DLD1 (cell line): ENCODE data around the gene VWA7.

ENCODE experiments used
- in situ Hi-C: cut with HindIII; loops from 2 replicates; pipeline ENCODE4 v1.10.0; 2017; ENCODE audit warnings: low sequenced_read_pairs

VWA7 gene

DNA sequence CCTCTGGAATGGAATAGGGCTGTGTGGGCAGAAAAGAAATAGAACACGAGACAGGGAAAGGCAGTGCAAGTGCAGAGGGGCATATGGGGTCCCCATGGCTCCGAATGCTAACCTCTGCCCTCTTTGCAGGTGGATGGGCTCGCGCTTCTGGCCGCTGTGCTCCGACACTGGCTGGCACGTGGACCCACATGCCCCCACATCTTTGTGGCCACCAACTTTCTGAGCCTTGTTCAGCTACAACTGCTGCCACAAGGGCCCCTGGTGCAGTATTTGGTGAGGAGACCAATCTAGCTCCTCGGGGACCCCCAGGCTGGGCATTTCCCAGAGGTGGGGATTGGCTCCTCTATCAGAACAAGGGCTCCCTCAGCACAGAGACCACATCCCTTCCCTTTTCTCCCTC lies 15.8 kb downstream of the VWA7 start:
- in situ Hi-C loops: no loop called here

DNA sequence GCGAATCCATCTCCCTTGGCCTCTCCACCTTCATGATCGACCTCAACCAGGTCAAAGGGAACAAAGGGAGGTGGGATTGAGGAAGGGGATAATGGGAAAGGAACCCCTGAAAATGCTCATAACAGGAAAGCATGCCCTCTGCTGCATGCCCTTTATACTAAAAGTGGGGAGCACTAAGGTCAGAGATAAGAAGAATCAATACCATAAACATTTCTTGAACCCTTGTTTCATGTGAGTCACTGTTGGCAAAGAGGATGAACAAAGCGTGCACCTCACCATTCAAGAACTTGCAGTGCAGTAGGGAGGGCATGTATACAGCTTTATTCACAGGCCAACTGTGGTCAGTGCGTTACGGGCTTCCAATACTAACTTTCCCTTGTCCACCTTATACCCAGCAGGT lies 16.3 kb downstream of the VWA7 start:
- in situ Hi-C loops: no loop called here

DNA sequence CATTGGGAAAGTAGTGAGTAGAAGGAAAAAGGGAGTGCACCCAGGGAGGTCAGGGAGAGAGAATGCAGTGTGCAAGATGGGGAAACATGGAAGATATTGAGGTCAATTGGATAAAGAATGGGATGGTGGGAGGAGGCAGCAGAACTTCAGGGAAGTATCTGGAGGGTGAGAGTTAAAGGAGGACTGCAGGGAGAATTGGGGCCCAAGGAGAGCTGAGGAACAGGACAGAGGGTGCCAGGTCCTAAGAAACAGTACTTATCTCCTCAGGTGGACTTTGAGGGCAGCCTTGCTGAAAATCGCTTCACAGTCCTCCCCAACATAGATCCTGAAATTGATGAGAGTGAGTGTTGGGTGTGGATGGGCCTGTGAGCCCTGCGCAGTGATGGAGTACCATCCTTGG lies 18.8 kb downstream of the VWA7 start:
- in situ Hi-C loops: no loop called here

DNA sequence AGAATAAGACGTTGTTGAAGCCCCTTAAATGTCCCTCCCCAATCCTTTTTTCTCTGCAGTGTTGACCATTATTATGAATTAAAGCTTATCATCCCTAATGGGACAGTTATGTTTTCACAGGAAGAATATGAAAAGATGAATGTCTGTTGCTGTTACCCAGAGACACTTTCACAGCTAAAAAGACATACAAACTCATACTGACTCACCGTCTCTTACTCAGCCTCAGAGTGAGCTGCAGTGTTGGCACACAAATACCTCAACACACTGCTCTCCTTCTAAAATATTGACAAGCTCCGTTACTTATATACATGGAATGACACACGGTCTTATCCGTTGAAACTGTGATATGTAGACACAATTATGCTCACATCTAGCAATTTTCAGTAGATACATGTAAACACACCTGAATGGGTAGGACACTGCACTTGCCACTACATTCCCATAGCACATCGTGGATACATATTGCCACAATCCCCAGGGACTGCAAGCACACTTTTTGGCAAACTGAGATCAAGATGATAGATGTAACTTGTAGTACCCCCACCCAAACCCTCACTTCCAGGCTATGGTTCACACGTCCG lies 24.3 kb downstream of the VWA7 start:
- in situ Hi-C loops: no loop called here

DNA sequence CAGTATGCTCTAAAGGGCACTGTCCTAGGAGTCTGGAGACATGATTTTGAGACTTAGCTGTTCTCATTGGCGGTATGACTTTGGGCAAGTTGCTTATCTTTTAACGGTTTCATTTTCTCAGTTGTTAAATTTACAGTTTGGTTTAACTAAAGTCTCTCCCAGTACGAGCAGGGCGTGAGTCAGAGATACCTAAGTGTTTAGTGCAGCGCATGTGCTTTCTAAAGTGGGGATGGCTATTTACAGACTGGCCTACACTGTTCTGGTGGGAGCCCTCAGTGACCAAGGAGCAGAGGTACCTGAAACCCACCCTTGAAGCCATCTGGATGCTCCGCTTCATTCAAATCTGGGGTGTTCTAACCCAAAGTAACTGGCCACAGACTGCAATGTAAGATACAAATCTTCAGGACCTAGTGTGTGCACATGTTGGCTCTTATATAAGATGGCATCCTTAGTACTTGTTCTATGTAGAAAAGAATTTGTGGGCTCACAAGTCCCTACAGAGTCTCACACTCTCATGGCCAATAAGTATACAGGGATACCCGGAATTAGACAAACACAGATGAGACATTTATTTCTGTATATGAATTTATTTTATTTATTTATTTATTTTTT lies 26.6 kb downstream of the VWA7 start:
- in situ Hi-C loops: no loop called here

DNA sequence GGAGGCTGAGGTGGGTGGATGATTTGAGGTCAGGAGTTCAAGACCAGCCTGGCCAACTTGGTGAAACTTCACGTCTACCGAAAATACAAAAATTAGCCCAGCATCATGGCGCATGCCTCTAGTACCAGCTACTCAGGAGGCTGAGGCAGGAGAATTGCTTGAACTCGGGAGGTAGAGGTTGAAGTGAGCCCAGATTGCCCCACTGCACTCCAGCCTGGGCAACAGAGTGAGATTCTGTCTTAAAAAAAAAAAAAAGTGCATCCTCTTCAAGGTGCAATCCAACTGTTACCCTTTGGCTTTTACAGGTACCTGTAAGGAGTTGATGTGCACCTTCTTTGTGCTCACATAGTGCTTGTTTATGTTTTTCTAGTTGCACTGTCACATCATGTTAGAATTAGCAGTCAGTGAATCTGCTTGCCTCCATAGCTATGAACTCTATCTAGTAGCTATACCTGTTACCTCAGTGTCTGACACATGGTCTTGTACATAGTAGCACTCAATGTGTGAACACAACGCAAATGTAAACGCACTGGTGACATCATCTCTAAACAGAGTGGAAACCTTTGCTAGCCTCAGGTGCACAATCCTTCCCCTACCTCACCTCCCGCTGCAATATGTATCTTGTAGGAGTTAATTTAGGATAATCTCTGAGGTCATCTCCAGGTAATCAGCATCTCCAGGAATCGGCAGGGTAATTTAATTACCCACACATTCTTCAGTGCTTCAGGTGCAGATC lies 27.7 kb downstream of the VWA7 start:
- in situ Hi-C loops: no loop called here

DNA sequence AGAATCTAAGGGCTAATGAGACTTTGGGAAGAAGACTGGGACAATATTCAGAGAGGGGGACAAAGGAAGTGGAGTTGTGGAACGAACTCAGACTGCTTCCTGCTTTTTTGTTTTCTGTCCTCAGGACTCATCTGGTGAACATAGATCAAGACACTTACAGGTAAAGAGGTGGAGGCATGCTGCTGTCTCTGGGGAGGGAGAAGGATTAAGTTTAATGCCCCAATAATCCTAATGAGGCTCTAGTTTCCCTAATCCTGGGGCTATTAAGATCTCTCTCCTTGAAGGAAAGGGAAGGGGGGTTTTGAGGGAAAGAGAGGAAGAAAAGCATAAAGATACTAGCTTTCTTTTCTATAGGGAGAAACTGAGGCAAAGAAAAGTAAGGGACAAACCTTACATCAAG lies 32.7 kb downstream of the VWA7 start:
- in situ Hi-C loops: no loop called here

DNA sequence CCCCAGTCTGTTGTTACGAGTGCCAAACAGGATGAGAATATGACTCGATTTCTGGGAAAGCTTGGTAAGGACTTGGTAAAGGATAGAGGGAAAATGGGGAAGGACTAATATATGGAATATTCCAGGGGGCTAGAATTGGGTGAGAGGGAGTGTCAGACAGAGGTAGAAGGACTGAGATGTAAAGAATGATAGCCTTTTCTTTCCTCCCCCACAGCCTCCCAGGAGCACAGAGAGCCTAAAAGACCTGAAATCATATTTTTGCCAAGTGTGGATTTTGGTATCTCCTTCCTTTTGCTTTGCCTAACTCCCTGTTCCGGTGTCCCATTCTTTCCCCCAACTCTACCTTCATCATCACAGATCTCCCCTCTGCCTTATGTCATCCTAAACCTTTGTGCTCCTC lies 34.2 kb downstream of the VWA7 start:
- in situ Hi-C loops: no loop called here

DNA sequence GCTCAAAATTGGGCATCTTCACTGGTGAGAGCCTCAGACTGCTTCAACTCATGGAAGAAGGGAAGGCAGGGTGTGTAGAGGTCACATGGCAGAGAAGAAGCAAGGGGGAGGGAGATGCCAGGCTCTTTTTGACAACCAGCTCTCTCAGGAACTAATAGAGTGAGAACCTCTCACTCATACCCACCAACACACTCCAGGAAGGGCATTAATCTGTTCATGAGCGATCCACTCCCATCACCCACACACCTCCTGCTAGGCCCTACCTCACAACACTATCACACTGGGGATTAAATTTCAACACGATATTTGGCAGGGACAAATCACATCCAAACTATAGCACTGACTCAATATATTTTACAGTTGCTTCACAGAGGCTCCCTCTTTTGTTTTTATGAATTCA lies 35.3 kb downstream of the VWA7 start:
- in situ Hi-C loops: no loop called here

DNA sequence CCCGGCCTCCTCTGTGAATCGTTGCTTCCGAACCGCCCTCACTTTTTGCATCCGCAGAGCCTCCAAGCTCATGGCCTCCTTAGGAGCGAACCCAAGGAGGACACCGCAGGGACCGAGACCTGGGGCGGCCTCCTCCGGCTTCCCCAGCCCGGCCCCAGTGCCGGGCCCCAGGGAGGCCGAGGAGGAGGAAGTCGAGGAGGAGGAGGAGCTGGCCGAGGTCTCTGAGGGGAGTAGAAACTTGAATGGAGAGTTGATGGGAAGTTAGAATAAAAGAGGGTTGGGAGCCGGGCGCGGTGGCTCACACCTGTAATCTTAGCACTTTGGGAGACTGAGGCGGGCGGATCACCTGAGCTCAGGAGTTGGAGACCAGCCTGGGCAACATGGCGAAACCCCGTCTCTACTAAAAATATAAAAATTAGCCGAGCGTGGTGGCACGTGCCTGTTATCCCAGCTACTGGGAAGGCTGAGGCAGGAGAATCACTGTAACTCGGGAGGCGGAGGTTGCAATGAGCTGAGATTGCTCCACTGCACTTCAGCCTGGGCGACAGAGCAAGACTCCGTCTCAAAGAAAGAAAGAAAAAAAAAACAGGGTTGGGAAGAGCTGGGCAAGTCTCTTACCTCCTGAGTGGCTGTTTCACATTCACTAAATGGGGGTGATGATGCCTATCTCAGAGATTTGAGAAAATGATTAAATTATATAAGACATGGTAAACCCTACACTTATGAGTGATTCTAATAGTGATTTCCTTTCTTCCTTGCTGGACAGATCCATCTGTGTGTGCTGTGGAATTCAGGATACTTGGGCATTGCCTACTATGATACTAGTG lies 36.5 kb downstream of the VWA7 start:
- in situ Hi-C loops: no loop called here

DNA sequence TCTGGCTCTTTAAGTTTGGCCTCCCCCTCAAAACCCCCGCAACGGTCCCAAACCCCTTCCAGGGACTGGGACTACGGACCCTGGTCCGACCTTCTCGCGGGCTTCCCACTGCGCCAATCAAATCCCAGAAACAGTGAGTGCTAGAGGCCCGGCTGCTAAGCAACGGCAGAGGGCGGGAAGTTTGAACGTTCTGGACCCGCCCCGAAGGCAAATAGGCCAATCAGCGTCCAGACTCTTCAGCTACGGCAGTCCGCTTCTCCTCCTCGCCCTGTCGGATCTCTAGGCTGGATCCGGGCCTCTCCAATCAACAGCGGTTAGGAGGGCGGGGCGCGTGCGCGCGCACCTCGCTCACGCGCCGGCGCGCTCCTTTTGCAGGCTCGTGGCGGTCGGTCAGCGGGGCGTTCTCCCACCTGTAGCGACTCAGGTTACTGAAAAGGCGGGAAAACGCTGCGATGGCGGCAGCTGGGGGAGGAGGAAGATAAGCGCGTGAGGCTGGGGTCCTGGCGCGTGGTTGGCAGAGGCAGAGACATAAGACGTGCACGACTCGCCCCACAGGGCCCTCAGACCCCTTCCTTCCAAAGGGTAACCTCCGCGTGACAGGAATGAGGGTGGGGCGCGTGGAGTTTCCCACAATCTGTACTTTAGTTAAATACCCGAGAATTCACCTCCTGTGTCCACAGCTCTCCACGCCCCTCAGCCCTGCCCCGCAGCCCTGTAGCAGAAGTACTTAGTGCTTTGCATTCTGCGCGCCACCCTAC lies 37.3 kb downstream of the VWA7 start, which contains the start of gene MSH5:
Gene MSH5 (plus strand): TSS at position 367 of the 758 bp plus-strand sequence. CDS start 462 bp downstream, outside the sequence.
- in situ Hi-C loops: no loop called here

DNA sequence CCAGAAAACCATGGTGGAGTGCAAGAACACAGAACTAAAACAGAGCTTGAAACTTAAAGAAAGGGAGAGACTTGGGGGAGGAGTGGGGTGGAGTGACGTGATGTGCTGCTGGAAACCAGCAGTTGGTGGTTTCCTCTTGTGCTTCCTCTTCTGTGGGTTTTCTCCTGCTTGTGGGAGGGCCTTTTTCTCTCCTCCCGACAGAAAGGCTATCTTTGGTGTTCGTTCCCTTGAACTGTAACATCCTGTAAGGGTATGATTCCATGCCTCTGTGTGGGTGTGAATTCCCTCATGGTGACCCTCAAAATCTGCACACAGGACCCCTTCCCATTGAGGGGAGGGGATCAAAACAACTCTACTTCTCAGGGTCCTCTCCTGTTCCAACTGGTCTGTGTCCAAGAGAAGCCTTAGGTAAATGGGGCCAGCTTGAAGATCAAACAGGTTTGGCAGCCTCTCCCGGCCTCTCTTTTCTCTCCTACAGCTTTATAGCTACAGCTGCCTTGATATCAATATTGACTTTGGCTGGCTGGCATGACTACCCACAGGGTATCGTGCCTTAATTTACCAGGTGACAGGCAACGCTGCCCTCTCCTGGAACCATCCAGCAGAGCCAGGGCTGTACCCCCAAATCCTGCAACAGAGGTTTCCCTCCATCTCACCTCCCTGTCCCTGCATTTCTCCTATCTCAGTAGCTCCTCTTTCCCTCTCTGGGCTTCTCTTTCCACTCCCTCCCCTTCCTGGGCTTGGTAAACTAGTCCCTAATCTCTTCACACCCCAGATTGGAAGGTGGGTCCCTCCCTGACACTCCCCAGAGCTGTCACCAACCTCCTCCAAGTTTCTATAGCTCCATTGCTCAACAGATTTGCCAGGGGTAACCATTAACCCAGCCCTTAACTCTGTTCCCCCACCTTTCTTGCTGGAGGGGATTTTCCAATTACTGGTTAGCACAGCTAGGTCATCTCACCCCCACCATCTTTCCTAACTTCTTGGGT lies 38.8 kb downstream of the VWA7 start:
- in situ Hi-C loops: no loop called here

DNA sequence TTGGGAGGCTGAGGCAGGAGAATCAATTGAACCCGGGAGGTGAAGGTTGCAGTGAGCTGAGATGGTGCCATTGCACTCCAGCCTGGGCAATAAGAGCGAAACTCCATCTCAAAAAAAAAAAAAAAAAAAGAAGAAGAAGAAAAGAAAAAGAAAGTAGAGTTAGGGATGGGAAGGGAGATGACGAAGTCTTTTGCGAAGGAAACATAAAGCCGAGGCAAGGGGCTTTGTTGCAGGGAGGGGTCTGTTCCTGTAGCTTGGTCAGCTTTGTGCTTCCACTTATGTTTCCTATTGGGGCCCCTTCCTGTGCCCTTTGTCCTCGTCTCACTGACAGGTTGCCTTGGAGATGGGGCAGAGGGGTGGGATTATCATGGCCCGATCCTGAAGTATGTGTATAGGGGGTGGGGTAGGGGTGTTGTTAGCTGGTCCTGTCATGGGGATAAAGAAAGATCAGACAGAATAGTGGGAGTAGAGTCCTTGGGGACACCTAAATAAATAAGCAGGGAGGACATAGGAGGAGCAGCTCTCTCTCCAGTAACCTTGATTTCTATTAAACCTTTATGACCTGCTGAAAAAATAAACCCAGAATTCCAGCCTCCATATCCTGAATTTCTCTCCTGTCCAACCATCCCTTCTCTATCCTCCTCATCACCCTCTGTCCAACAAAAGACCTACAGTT lies 39.7 kb downstream of the VWA7 start:
- in situ Hi-C loops: no loop called here

DNA sequence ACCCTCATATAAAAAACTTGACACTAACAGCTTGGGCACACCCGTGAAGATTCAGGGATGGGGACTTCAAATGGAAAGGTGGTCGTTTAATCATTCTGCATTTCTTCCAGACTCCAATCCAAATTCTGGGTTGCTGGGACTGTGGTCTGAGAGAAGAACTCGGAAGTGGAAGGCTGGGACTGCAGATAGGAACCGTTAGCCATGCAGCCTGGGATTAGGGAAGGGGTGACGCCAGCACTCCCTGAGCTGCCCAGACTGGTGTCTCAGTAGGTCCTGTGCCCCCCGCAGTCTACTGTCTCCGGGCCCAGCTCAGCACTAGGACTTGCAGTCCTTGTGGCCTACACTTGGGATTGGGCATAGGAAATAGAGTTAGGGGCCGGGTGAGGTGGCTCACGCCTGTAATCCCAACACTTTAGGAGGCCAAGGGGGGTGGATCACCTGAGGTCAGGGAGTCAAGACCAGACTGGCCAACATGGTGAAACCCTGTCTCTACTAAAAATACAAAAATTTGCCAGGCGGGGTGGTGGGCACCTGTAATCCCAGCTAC lies 40.3 kb downstream of the VWA7 start:
- in situ Hi-C loops: no loop called here

DNA sequence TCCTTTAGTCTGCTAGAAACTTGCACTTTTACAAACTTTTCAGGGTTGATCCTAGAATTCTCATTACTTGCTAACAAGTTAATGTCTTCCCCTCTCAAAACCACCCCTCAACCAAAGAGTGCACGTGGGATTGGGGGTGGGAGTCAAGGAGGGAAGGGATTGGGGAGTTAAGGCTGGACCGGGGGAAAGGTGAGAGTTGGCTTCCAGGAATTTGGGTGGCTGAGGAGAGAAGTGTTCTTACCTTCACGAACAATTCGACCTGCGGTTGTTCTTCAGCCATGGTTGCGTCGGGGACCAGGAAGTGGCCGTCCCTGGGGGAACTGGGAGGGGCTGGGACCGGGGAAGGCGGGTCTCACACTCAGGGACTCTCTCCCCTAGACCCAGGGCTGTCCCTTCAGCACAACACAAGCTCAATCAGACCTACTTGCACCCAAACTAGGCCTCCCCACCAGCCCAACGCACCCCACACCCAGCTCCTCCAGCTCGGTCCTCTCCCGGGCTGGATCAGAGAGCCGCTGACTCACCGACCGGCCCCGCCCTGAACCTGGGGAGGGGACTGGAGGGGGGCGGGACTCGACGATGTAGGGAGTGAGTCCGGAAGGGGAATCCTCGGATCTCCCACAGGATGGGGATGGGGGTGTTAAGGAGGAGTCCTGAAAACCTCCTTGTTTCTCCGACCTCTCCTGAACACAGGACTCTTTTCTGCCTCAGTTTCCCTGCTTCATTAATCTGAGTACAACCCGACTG lies 40.9 kb downstream of the VWA7 start, which contains the start of gene CLIC1:
Gene CLIC1 (minus strand): TSS at position 510 of the 747 bp plus-strand sequence. CDS start 230 bp downstream, at position 280.
- in situ Hi-C loops: no loop called here

DNA sequence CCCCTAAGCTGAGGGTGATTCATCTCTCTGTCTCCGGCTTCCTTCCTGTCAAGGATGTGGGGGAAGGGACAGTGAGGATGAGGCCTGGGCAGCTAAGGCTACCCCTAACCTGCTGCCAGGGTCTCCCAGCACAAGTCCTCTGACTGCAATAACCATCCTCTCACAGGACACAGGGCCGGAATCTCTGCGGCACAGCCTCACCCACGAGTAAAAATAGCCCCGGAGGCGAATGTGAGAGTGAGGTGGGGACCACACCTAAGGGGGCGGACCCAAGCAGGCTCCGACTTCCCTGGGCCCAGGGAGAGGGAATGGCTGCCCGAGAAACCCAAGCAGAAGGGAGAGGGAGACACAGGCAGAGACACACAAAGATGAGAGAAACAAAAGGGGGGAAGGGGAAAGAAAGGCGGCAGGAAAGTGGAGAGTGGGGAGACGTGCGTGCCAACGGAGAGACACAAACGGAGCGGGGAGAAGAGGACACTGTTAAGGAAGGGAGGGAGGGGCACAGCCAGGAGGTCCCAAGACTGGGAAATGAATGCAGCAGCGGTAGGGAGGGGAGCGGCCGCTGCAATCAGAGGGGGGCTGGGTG lies 42.2 kb downstream of the VWA7 start:
- in situ Hi-C loops: loop anchor here (5.0 kb wide), 1 partner anchor 43 kb away; no protein-coding TSS in a partner anchor

DNA sequence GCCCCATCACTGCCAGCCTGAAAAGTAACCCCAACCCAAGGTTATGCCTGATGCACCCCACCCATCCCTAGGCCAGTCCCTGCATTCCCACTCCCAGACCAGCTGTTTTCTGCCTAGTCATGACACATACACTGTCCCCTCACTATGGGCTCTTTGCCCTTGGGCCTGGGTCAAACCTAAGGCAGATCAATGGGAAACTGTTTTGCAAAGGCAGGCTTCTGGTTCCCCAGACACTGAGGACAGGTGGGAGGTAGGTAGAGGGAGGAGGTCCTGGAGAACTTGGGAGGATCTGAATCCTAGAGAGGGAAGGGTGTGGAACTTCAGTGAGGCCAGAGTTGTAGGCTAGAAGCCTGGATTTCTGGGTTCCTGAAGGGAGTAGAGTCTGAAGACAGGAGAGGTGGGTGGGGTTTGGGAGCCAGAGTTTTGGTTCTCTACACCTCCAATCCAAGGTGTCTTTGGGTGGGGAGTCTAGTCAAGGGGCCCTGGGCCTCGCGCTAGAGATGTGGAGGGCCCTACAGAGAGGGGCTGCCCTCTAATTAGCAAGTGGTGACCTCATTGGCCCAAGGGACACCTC lies 42.8 kb downstream of the VWA7 start:
- in situ Hi-C loops: loop anchor here (5.0 kb wide), 1 partner anchor 42 kb away; no protein-coding TSS in a partner anchor
